Mononuclear cell (primary cell): ENCODE measurements around the gene CYP27C1. TPM values are rescaled to one million over a fixed set of nuclear protein-coding genes. Genes with fewer than 3 reads are reported as not detected.

Source experiments
- H3K27me3 ChIP-seq: 2 replicates; pipeline ENCODE4 v1.6.0; 2011; ENCODE audit warnings: low read length, control low read depth; ENCODE audit not compliant: insufficient read depth
- H3K4me1 ChIP-seq: 2 replicates; pipeline ENCODE4 v1.5.1; 2011; ENCODE audit warnings: mild to moderate bottlenecking, low read length, control low read depth; ENCODE audit not compliant: insufficient read depth
- H3K4me3 ChIP-seq: 2 replicates; pipeline ENCODE4 v1.5.1; 2011; ENCODE audit warnings: mild to moderate bottlenecking, low read length, moderate library complexity
- H3K9me3 ChIP-seq: 2 replicates; pipeline ENCODE4 v1.5.1; 2011; ENCODE audit warnings: low read depth, mild to moderate bottlenecking, control low read depth, low read length
- total RNA-seq: library from RNA; depleted of rRNA; stranded (reverse); fragments of >200 nt; gene quantifications from one replicate; pipeline ENCODE4 v1.2.3, GENCODE V29; 2012

Gene CYP27C1
- total RNA-seq, 1 donor = not detected

GRCh38 chr2:127205218-127206125, 14.6 kb downstream of the CYP27C1 start:
- Histone ChIP-seq H3K9me3 (no peaks in the 10 kb centered on the region), H3K4me3 (no peak overlapping the region), H3K27me3 (no peaks in the 10 kb centered on the region), H3K4me1 (no peaks in the 10 kb centered on the region)

- Histone ChIP-seq H3K4me1 (no peaks in the 10 kb centered on the region), H3K4me3 (no peak overlapping the region), H3K9me3 (no peaks in the 10 kb centered on the region), H3K27me3 (no peaks in the 10 kb centered on the region)
These were observed 18.6 kb downstream of the CYP27C1 start for GRCh38 chr2:127201452-127201851.

DNA sequence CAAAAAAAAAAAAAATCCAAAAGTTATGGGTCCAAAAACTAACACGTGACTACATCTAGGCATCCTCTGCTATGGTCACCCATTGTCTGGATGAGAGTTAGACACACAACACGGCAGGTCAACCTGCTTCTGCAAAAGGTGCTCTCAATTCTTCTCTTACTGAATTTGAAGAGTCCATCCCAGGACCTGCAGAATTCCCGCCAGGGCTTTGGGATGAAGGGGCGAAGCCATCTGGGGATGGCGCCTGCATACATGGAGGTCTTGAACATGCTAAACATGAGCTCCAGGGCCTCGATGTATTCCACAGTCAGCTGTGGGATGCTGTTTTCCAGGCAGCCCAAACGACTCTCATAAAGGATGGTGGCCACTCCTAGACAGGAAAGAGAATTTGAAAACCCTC, 19.1 kb downstream of the CYP27C1 start:
- Histone ChIP-seq H3K4me1 (no peaks in the 10 kb centered on the region), H3K4me3 (no peak overlapping the region), H3K27me3 (no peaks in the 10 kb centered on the region), H3K9me3 (no peaks in the 10 kb centered on the region)

- Histone ChIP-seq H3K4me3 (no peak overlapping the region), H3K9me3 (no peaks in the 10 kb centered on the region), H3K27me3 (no peaks in the 10 kb centered on the region), H3K4me1 (no peaks in the 10 kb centered on the region)
These were observed 20.9 kb downstream of the CYP27C1 start for GRCh38 chr2:127199223-127199622.

GRCh38 chr2:127197475-127198385, 22.4 kb downstream of the CYP27C1 start:
- Histone ChIP-seq H3K27me3 (no peaks in the 10 kb centered on the region), H3K9me3 (no peaks in the 10 kb centered on the region), H3K4me3 (no peak overlapping the region), H3K4me1 (no peaks in the 10 kb centered on the region)

DNA sequence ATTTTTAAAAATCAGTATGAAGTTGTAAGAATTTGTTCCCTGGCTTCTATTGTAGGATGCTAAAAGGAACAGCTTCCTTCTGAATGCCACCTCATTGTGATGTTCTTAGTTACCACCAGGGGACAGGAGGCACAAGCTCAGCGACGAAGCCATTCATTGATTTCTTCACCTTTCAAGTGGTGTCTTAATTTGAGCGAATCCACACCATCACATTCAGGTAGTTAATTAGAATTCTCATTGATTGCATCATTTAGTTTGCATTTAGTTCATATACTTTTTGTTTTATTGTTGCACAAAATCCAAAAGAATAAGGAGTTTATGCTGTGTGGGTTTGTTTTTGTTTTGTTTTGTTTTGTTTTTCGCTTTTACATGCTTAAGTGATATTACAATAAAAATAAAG, 23.1 kb downstream of the CYP27C1 start:
- H3K27me3 ChIP-seq = no peaks in the 10 kb centered on the region
- no peaks in the 10 kb centered on the region for H3K4me1 ChIP-seq
- H3K4me3 ChIP-seq = no peak overlapping the region
- no peaks in the 10 kb centered on the region for H3K9me3 ChIP-seq

GRCh38 chr2:127196549-127196948, 23.6 kb downstream of the CYP27C1 start:
- Histone ChIP-seq H3K4me3 (no peak overlapping the region), H3K27me3 (no peaks in the 10 kb centered on the region), H3K9me3 (no peaks in the 10 kb centered on the region), H3K4me1 (no peaks in the 10 kb centered on the region)

DNA sequence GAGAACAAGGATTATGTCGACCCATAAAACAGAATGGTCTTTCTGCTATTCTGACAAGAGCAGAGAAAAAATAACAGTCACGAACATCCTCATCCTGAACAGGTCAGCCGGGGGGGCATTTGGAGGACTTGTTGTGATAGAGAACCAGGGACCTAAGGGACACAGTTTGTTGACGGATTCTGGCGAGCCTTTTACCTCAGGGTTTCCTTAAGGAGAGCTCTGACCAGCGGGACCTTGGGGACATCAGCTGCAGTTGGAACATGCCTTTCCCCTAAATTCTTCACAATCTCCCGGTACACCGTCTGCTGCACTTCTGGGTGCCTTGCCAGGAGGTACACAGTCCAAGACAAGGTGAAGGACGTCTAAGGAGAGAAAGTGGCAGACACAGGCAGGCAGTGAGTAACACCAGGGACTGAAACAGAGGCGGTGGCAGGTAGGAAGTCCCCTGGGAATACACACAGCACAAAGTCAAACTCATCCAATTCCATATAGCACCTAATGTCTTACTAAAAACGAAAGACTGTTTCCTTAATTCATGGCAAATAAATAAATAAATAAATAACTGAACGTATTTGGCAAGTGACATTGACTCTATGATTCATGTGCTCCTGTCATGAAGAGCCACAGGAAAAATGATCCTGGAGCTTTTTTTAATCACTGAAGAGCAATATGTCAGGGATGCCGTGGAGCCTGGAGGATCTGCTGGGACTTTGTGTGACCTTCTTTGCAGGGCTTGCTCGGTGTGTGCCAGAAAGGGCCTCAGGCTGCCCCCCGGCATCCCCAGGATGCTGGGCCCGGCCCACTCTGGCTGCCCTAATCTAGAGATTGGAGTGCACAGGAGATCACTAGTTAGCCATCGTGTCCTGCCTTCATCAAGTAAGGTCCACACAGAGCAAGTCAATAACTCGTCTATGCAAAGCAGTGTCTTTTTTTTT, 24.7 kb downstream of the CYP27C1 start:
- Histone ChIP-seq H3K27me3 (no peaks in the 10 kb centered on the region), H3K4me1 (no peaks in the 10 kb centered on the region), H3K9me3 (no peaks in the 10 kb centered on the region), H3K4me3 (no peak overlapping the region)

GRCh38 chr2:127194447-127194846, 25.7 kb downstream of the CYP27C1 start:
- no peaks in the 10 kb centered on the region for H3K9me3 ChIP-seq
- H3K4me3 ChIP-seq = no peak overlapping the region
- no peaks in the 10 kb centered on the region for H3K4me1 ChIP-seq
- H3K27me3 ChIP-seq = no peaks in the 10 kb centered on the region

GRCh38 chr2:127193967-127194280, 26.2 kb downstream of the CYP27C1 start:
- Histone ChIP-seq H3K9me3 (no peaks in the 10 kb centered on the region), H3K4me3 (no peak overlapping the region), H3K27me3 (no peaks in the 10 kb centered on the region), H3K4me1 (no peaks in the 10 kb centered on the region)

DNA sequence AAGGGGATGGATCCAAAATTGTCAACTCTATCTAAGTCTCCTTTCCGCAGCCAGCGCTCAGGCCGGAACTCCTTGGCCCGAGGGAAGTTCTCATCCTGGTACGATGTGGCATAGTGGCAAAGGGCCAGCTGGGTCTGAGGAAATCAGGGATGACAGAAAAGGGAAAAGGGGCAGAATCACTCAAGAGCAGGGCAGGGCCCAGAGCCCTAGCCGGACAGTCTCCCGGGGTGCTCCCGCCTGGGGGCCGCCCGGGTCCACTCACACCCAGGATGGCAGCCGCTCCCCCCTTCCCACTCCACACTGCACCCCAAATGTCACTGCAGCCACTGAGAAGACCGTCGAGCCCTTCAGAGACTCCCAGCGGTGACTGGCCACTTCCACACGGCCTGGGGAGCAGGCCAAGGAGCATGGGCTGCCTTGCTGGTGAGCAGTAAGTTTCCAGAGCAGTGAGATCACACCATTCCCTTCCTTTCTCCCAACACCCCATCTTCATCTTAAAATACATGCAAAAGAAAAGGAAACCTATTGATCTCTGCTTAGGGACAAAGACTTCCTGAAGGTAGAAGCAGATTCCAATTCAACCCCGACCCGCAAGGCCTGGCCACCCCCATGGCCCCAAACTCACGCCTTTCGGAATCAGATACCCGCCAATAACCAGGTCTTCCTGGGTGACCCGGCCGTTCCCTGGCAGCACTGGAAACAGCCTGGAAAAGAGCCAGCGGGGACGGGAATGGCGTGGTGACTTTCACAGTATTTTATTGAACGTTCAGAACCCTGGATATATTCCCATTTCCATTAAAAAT, 26.7 kb downstream of the CYP27C1 start:
- H3K27me3 ChIP-seq = no peaks in the 10 kb centered on the region
- no peak overlapping the region for H3K4me3 ChIP-seq
- H3K4me1 ChIP-seq = no peaks in the 10 kb centered on the region
- H3K9me3 ChIP-seq = no peaks in the 10 kb centered on the region

DNA sequence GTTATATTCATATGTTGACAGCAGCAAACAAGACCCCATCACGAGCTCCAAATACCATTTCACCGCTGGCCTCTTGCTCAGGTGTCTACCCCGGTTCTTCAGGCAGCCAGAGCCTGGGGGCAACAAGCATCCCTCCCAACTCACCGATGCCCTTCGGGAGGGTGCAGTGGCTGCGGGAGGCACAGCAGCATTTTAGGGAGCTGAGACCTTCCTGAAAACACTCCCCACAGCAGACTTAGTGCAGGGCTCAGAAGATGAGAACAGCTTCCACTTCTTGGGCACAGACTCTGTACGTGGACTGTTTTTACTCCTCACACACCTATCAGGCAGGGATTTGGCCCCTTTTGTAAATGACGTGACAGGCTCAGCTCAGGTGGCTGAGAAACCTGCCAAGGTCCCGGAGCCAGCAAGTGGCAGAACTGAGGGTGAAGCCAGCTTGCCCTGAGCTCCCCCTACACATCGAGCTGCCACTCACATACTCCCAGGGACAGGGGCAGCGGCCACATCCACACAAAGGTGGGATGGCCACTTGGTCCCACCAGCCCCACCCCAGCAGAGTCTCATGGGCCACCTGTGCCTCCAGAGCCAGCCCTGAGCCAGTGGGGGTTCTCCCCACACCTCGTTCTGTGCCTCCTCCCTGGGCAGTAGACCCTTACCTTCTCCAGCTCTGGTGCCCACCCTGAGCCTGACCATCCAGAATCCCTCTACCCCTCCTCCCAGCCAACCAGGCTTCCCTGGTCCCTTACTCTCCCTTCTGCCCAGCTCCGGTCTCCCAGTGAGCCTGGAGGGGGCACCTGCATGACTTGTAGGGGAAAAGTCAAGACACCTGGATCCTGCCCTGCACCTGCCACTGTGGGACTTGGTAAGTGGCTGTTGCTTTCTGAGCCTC, 28.5 kb downstream of the CYP27C1 start:
- Histone ChIP-seq H3K4me1 (no peaks in the 10 kb centered on the region), H3K9me3 (no peaks in the 10 kb centered on the region), H3K27me3 (no peaks in the 10 kb centered on the region), H3K4me3 (no peak overlapping the region)

DNA sequence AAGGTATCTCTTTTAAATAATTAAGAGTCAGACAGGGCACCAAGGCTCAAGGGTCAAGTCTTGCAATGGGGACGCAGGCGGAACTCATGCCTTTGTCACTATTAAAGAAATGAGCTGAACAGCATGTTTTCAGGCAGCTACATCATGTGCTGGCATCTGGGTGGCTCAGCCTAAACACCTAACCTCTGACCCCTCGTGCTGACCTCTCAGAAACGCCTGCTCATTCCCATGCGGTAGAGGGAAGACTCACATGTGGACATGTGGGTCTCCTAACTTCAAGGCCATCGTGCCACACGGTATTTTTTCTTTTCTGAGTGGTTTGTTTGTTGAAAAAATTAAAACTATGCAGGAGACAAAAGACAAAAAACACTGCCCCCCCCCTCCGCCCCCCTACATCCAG, 31.3 kb downstream of the CYP27C1 start:
- Histone ChIP-seq H3K9me3 (no peaks in the 10 kb centered on the region), H3K27me3 (no peaks in the 10 kb centered on the region), H3K4me1 (peaks cover 7% of the 10 kb centered on the region), H3K4me3 (no peak overlapping the region)
